ENCODE measurements around the gene OR4F15.
"Not testable (repeated sequence)": the region's sequence is repeated elsewhere in the genome, so short reads cannot be mapped to it uniquely, and the experiment has no call there.

The OR4F15 gene, protein sequence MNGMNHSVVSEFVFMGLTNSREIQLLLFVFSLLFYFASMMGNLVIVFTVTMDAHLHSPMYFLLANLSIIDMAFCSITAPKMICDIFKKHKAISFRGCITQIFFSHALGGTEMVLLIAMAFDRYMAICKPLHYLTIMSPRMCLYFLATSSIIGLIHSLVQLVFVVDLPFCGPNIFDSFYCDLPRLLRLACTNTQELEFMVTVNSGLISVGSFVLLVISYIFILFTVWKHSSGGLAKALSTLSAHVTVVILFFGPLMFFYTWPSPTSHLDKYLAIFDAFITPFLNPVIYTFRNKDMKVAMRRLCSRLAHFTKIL

GRCh38 chr15:101811902-101812301 lies at the start of gene OR4F15:
Gene OR4F15, plus strand, starts transcription at chr15:101812202. Its CDS starts 5,985 bp downstream, at chr15:101818187.
- no peak for DNase-seq

- DNase-seq, result not testable (repeated sequence)
These were observed 47.2 kb upstream of the OR4F15 start for GRCh38 chr15:101764669-101765339.

GRCh38 chr15:101765340-101765671 lies 46.7 kb upstream of the OR4F15 start:
- DNase-seq, result not testable (repeated sequence)

- no peak for DNase-seq
These were observed 46.1 kb upstream of the OR4F15 start for GRCh38 chr15:101765772-101766456.

DNA sequence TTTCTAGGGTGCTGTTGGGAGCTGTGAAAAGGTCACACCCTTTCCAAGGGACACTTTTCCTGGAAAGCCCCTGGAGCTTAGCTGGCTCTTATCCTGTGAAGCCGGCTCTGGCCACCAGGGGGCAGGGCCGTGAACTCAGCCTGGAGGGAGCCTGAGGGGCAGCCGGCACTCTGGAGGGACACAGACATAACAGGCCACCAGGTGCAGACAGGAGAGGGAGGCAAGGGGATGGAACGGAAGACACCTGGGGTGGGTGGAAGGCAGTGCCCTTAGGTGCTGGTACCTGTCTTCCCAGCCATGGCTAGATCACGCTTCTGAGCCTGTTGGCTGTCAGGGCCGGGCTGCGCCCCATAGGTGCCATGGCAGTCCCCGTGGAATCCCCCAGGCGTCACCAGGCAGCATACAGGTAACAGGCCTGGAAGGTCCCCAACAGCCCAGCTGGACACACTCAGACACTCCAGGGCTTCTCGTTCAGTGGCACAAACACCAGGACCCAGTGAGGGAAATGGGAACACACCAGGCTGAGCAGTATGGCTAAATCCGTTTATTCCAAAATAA lies 44.8 kb upstream of the OR4F15 start:
- not testable (repeated sequence) for DNase-seq

- no peak for DNase-seq
These were observed 39.1 kb upstream of the OR4F15 start for GRCh38 chr15:101772921-101773320.

GRCh38 chr15:101773496-101774100 lies 38.4 kb upstream of the OR4F15 start:
- no peak for DNase-seq

- DNase-seq, result no peak
These were observed 36.9 kb upstream of the OR4F15 start for GRCh38 chr15:101775136-101775535.

- not testable (repeated sequence) for DNase-seq
These were observed 33.4 kb upstream of the OR4F15 start for GRCh38 chr15:101778576-101778975.

GRCh38 chr15:101780225-101780624 lies 31.8 kb upstream of the OR4F15 start:
- DNase-seq, result not testable (repeated sequence)

DNA sequence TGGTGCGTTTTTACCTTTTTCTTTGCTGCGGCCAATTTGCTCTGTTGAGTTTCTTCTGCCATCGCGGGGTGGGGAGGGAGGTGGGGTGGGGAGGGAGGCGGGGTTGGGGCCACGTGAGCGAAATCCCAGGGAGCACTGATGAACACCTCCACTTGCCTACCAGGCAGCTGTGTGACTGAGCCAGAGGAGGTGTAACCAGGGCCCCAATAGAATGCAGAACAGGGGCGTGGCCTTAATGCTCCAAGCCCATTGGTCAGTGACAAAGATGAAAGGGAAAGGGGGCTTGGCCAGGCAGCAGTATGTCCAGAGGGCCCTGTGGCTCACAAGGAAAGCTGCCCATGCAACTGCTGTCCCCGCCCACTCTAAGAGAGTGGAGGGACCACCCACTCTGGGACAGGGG lies 30.1 kb upstream of the OR4F15 start:
- no peak for DNase-seq

DNA sequence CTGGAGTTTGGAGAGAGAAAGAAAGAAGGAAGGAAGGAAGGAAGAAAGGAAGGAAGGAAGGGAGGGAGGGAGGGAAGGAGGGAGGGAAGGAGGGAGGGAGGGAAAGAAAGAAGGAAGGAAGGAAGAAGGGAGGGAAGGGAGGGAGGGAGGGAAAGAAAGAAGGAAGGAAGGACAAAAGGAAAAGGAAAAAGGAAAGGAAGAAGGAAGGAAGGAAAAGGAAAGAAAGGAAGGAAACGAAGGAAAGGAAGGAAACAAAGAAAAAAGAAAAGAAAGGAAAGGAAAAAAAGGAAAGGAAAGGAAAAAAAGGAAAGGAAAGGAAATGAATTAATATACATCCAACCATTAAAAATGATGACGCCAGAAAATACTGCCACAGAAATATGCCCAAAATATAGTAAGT lies 27.4 kb upstream of the OR4F15 start:
- no peak for DNase-seq

GRCh38 chr15:101786422-101786821 lies 25.6 kb upstream of the OR4F15 start:
- DNase-seq, result not testable (repeated sequence)

DNA sequence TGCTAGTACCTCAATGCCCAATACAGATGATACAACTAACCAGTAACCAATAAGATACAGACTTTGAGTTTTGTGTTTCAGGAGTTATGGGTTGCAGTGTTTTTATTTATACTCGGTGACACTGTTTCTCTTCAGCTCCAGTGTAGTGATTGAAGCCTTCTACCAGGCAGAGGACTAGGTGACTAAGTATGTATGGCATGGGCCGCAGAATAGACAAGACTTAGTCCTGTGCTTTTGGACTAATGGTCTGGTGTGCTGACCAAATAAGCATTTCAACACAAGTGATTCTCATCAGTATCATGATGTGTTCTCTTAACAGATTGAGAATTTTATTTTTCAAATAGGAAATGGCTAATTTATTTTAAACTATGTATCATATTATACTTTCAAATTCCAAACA lies 24.0 kb upstream of the OR4F15 start:
- DNase-seq, result not testable (repeated sequence)

- DNase-seq, result not testable (repeated sequence)
These were observed 23.3 kb upstream of the OR4F15 start for GRCh38 chr15:101788503-101789269.

GRCh38 chr15:101790748-101791147 lies 21.3 kb upstream of the OR4F15 start:
- not testable (repeated sequence) for DNase-seq

GRCh38 chr15:101793981-101794380 lies 18.0 kb upstream of the OR4F15 start:
- not testable (repeated sequence) for DNase-seq

GRCh38 chr15:101795455-101795854 lies 16.5 kb upstream of the OR4F15 start:
- DNase-seq, result no peak

DNA sequence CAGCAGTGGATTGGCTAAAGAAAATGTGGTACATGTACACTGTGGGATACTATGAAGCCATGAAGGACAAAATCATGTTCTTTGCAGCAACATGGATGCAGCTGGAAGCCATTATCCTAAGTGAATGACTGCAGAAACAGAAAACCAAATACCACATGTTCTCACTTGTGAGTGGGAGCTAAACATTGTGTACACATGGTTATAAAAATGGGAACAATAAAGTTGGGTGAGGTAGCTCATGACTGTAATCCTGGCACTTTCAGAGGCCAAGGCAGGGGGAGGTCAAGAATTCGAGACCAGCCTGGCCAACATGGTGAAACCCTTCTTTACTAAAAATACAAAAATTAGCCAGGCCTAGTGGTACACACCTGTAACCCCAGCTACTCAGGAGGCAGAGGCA lies 12.3 kb upstream of the OR4F15 start:
- no peak for DNase-seq

- no peak for DNase-seq
These were observed 11.0 kb upstream of the OR4F15 start for GRCh38 chr15:101801048-101801447.

DNA sequence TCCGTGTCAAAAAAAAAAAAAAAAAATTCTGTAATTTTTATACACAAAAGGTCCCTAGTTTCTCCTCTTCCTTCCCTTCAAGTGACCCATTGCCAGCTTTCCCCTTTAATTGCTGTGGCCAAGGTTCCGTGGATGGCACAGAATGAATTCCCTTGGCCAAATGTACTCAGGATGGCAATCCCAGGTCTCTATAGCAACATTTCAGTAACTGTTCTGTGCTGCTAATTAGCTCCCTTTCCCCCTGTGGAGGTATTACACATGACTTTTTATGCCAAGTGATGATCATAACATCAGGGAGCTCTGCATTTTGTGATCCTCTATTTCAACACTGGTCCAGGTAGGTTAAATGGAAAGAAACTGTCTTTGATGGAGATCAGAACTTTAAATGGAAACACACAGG lies 8.8 kb upstream of the OR4F15 start, which contains the start of gene OR4F6:
TSS of gene OR4F6 (plus strand) at position 301 of the 400 bp plus-strand sequence. CDS start 2,211 bp downstream, outside the sequence.
- no peak for DNase-seq

GRCh38 chr15:101803676-101804075 lies 8.3 kb upstream of the OR4F15 start:
- DNase-seq, result no peak

All from NCI-H2081 treated with DMSO at 0.1 percent for 48 hours (cell line).